ENCODE data around the gene ALK.

- TF ChIP-seq ZNF530 (tag by site-specific recombination; IDR thresholded peaks at IDR 0.05; ENCODE audit: low read depth) (no peak), ZNF140 (tag by site-specific recombination; IDR thresholded peaks at IDR 0.05) (no peak), ZNF670 (tag by site-specific recombination; IDR thresholded peaks at IDR 0.05; ENCODE audit: low read depth) (no peak), ZNF302 (tag by site-specific recombination; IDR thresholded peaks at IDR 0.05; ENCODE audit: low read depth) (no peak), ZNF624 (tag by site-specific recombination; IDR thresholded peaks at IDR 0.05) (no peak)
- TF ChIP-seq, protein P1, sequence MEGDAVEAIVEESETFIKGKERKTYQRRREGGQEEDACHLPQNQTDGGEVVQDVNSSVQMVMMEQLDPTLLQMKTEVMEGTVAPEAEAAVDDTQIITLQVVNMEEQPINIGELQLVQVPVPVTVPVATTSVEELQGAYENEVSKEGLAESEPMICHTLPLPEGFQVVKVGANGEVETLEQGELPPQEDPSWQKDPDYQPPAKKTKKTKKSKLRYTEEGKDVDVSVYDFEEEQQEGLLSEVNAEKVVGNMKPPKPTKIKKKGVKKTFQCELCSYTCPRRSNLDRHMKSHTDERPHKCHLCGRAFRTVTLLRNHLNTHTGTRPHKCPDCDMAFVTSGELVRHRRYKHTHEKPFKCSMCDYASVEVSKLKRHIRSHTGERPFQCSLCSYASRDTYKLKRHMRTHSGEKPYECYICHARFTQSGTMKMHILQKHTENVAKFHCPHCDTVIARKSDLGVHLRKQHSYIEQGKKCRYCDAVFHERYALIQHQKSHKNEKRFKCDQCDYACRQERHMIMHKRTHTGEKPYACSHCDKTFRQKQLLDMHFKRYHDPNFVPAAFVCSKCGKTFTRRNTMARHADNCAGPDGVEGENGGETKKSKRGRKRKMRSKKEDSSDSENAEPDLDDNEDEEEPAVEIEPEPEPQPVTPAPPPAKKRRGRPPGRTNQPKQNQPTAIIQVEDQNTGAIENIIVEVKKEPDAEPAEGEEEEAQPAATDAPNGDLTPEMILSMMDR (tag by site-specific recombination; IDR thresholded peaks at IDR 0.05) = no peak
Observed at GRCh38 chr2:29166242-29167039, 754.9 kb downstream of the ALK start.

All from HEK293 (cell line).